ENCODE data around the gene ITPRIPL1. TPM values are rescaled to one million over a fixed set of nuclear protein-coding genes. Genes with fewer than 3 reads are reported as not detected.

ITPRIPL1 gene
- polyA plus RNA-seq, 1 donor (not counting 4 experiments of a cell fraction or from before 2014, with no cell fraction given) = 0.58 TPM

DNA sequence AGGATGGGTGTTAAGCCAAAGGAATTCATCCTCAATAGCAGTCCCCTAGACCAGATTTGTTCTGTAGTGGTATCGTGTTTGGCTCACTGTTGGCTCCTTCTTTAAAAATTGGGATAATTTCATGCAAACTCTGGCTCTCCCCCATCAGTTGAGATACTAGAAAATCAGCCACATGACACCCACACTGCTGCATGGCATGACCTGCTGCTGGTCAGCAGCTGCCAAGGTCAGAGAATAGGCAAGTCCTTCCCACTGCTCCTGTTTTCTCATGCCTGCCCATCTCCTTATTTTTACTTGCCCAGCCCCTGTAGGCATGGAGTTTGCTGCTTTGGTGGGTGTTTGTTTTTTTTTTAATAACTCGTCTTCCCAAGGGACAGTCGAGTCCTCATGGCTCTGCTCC lies 18.7 kb upstream of the ITPRIPL1 start:
- Histone ChIP-seq H3K79me2 (ENCODE audit: control insufficient read depth, insufficient read depth, low read length) (peaks cover 39% of the 10 kb centered on the region), H3K36me3 (ENCODE audit: control insufficient read depth in 2 of 2, extremely low read depth in 1 of 2, insufficient read depth in 2 of 2, low read length in 2 of 2) (peaks cover 17 to 19% of the 10 kb centered on the region in 2 experiments), H3K27ac (ENCODE audit: control insufficient read depth, insufficient read depth, low read length) (peak overlapping the region; percentile 94), H4K20me1 (ENCODE audit: control insufficient read depth, extremely low read depth, insufficient read depth, low read length) (no peaks in the 10 kb centered on the region), H3K27me3 (ENCODE audit: control insufficient read depth, extremely low read depth, insufficient read depth, low read length) (no peaks in the 10 kb centered on the region), H3K9me3 (ENCODE audit: control insufficient read depth, low read depth, low read length) (no peaks in the 10 kb centered on the region), H3K4me2 (ENCODE audit: control insufficient read depth, extremely low read depth, insufficient read depth, low read depth, low read length) (peak overlapping the region; percentile 99), H2AFZ (ENCODE audit: control insufficient read depth, low read length) (peak overlapping the region; percentile 94), H3K4me1 (ENCODE audit: control insufficient read depth, extremely low read depth, insufficient read depth, low read length) (peaks cover 13% of the 10 kb centered on the region), H3K9ac (ENCODE audit: control insufficient read depth, extremely low read depth, insufficient read depth, low read length) (peak overlapping the region; percentile 96), H3K9me1 (ENCODE audit: control insufficient read depth, extremely low read depth, insufficient read depth, low read length) (peaks cover 3% of the 10 kb centered on the region), H3K4me3 (ENCODE audit: control insufficient read depth in 2 of 3, extremely low read depth in 1 of 3, insufficient read depth in 2 of 3, low read depth in 1 of 3, low read length in 3 of 3) (peak overlapping the region; percentile 75 to 98 (median 96))
- TF ChIP-seq, protein P1, sequence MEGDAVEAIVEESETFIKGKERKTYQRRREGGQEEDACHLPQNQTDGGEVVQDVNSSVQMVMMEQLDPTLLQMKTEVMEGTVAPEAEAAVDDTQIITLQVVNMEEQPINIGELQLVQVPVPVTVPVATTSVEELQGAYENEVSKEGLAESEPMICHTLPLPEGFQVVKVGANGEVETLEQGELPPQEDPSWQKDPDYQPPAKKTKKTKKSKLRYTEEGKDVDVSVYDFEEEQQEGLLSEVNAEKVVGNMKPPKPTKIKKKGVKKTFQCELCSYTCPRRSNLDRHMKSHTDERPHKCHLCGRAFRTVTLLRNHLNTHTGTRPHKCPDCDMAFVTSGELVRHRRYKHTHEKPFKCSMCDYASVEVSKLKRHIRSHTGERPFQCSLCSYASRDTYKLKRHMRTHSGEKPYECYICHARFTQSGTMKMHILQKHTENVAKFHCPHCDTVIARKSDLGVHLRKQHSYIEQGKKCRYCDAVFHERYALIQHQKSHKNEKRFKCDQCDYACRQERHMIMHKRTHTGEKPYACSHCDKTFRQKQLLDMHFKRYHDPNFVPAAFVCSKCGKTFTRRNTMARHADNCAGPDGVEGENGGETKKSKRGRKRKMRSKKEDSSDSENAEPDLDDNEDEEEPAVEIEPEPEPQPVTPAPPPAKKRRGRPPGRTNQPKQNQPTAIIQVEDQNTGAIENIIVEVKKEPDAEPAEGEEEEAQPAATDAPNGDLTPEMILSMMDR (optimal IDR thresholded peaks at IDR 0.05 in 1 of 3, IDR thresholded peaks at IDR 0.05 in 1 of 3, conservative IDR thresholded peaks at IDR 0.05 in 1 of 3; ENCODE audit: extremely low read depth in 1 of 3, insufficient read depth in 2 of 3, low read length in 3 of 3) = no peak
- no peak for TF ChIP-seq EZH2 (IDR thresholded peaks at IDR 0.05; ENCODE audit: low read length)
- dilution Hi-C loops (cut with MboI; ENCODE audit: extremely low pct_ligation_motif_present, low sequenced_read_pairs) = no loop called here
- DNase-seq (ENCODE audit: low read depth, low spot score) (no peak), FAIRE-seq (no peak)

DNA sequence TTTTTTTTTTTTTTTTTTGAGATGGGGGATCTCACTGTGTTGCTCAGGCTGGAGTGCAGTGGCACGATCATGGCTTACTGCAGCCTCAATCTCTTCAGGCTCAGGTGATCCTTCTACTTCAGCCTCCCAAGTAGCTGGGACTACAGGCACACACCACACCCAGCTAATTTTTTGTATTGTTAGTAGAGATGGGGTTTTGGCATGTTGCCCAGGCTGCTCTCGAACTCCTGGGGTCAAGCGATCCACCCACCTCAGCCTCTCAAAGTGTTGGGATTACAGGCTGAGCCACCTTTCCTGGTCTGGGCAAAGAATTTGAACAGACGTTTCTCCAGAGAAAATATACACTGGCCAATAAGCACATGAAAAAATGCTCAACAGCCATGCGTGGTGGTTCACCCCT lies 16.9 kb upstream of the ITPRIPL1 start:
- FAIRE-seq = no peak
- no peaks in the 10 kb centered on the region for H3K9me3 ChIP-seq (ENCODE audit: control insufficient read depth, low read depth, low read length)
- H3K27me3 ChIP-seq (ENCODE audit: control insufficient read depth, extremely low read depth, insufficient read depth, low read length) = no peaks in the 10 kb centered on the region
- peaks cover 3% of the 10 kb centered on the region for H3K9me1 ChIP-seq (ENCODE audit: control insufficient read depth, extremely low read depth, insufficient read depth, low read length)
- H3K4me2 ChIP-seq (ENCODE audit: control insufficient read depth, extremely low read depth, insufficient read depth, low read depth, low read length) = no peak overlapping the region
- no peak overlapping the region for H3K9ac ChIP-seq (ENCODE audit: control insufficient read depth, extremely low read depth, insufficient read depth, low read length)
- no peaks in the 10 kb centered on the region for H4K20me1 ChIP-seq (ENCODE audit: control insufficient read depth, extremely low read depth, insufficient read depth, low read length)
- no peak overlapping the region for H3K4me3 ChIP-seq (ENCODE audit: control insufficient read depth in 2 of 3, extremely low read depth in 1 of 3, insufficient read depth in 2 of 3, low read depth in 1 of 3, low read length in 3 of 3)
- TF ChIP-seq EZH2 (IDR thresholded peaks at IDR 0.05; ENCODE audit: low read length) = no peak
- TF ChIP-seq, protein P1 (optimal IDR thresholded peaks at IDR 0.05 in 1 of 3, IDR thresholded peaks at IDR 0.05 in 1 of 3, conservative IDR thresholded peaks at IDR 0.05 in 1 of 3; ENCODE audit: extremely low read depth in 1 of 3, insufficient read depth in 2 of 3, low read length in 3 of 3) = no peak
- H3K79me2 ChIP-seq (ENCODE audit: control insufficient read depth, insufficient read depth, low read length) = peaks cover 21% of the 10 kb centered on the region
- H3K4me1 ChIP-seq (ENCODE audit: control insufficient read depth, extremely low read depth, insufficient read depth, low read length) = peaks cover 13% of the 10 kb centered on the region
- dilution Hi-C loops (cut with MboI; ENCODE audit: extremely low pct_ligation_motif_present, low sequenced_read_pairs) = no loop called here
- H2AFZ ChIP-seq (ENCODE audit: control insufficient read depth, low read length) = no peak overlapping the region
- peaks cover 0 to 3% of the 10 kb centered on the region in 2 experiments for H3K36me3 ChIP-seq (ENCODE audit: control insufficient read depth in 2 of 2, extremely low read depth in 1 of 2, insufficient read depth in 2 of 2, low read length in 2 of 2)
- no peak overlapping the region for H3K27ac ChIP-seq (ENCODE audit: control insufficient read depth, insufficient read depth, low read length)
- no peak for DNase-seq (ENCODE audit: low read depth, low spot score)
